ENCODE data around the gene MYH6.

Gene MYH6

GRCh38 chr14:23409966-23410635, 2.0 kb upstream of the MYH6 start:
- no peak overlapping the region for H3K9ac ChIP-seq
- peaks cover 30 to 64% (median 45%) of the 10 kb centered on the region in 11 experiments for H3K27me3 ChIP-seq
- peaks cover 7 to 24% (median 22%) of the 10 kb centered on the region in 10 experiments; a peak in 17 of 20 replicates for H3K4me1 ChIP-seq
- H3K4me3 ChIP-seq: no peak overlapping the region
- no peak overlapping the region for H3K4me2 ChIP-seq
- no peak overlapping the region for H3K27ac ChIP-seq
- H4K20me1 ChIP-seq: peaks cover 0 to 52% (median 27%) of the 10 kb centered on the region in 11 experiments; a peak in 16 of 22 replicates
- no peaks in the 10 kb centered on the region for H3K36me3 ChIP-seq
- no peaks in the 10 kb centered on the region for H3K9me3 ChIP-seq (replicated peaks in 1 of 11)
- no peak for TF ChIP-seq Cebpa-rat (IDR thresholded peaks at IDR 0.05)

- Histone ChIP-seq H3K4me3 (no peak overlapping the region), H4K20me1 (peaks cover 0 to 58% (median 33%) of the 10 kb centered on the region in 11 experiments; a peak in 16 of 22 replicates), H3K4me2 (no peak overlapping the region), H3K36me3 (no peaks in the 10 kb centered on the region), H3K9me3 (replicated peaks in 1 of 11) (no peaks in the 10 kb centered on the region), H3K9ac (no peak overlapping the region), H3K27me3 (peaks cover 36 to 71% (median 51%) of the 10 kb centered on the region in 11 experiments), H3K4me1 (peaks cover 7 to 31% (median 27%) of the 10 kb centered on the region in 10 experiments; a peak in 17 of 20 replicates), H3K27ac (no peak overlapping the region)
- TF ChIP-seq Cebpa-rat (IDR thresholded peaks at IDR 0.05): no peak
These were observed 1.4 kb upstream of the MYH6 start for GRCh38 chr14:23409475-23409874.

- TF ChIP-seq Cebpa-rat (IDR thresholded peaks at IDR 0.05): no peak
- H3K4me2 ChIP-seq: no peak overlapping the region
- no peak overlapping the region for H3K9ac ChIP-seq
- H3K27ac ChIP-seq: no peak overlapping the region
- no peak overlapping the region for H3K4me3 ChIP-seq
- H3K9me3 ChIP-seq (replicated peaks in 1 of 11): no peaks in the 10 kb centered on the region
- peaks cover 7 to 32% (median 28%) of the 10 kb centered on the region in 10 experiments; a peak in 17 of 20 replicates for H3K4me1 ChIP-seq
- peaks cover 0 to 69% (median 45%) of the 10 kb centered on the region in 11 experiments; a peak in 16 of 22 replicates for H4K20me1 ChIP-seq
- no peaks in the 10 kb centered on the region for H3K36me3 ChIP-seq
- peaks cover 48 to 83% (median 63%) of the 10 kb centered on the region in 11 experiments for H3K27me3 ChIP-seq
These were observed 196 bp upstream of the MYH6 start for GRCh38 chr14:23408307-23408630.

GRCh38 chr14:23406725-23407355, 1.2 kb downstream of the MYH6 start:
- peaks cover 7 to 32% (median 28%) of the 10 kb centered on the region in 10 experiments; a peak in 17 of 20 replicates for H3K4me1 ChIP-seq
- H3K27me3 ChIP-seq: peaks cover 52 to 97% (median 72%) of the 10 kb centered on the region in 11 experiments
- peak overlapping the region in 9 of 11 experiments; percentile 51 to 94 (median 82); a peak in 17 of 22 replicates for H3K4me2 ChIP-seq
- no peak overlapping the region for H3K9ac ChIP-seq
- TF ChIP-seq Cebpa-rat (IDR thresholded peaks at IDR 0.05): no peak
- peaks cover 0 to 67% (median 48%) of the 10 kb centered on the region in 11 experiments; a peak in 16 of 22 replicates for H4K20me1 ChIP-seq
- no peaks in the 10 kb centered on the region for H3K36me3 ChIP-seq
- H3K9me3 ChIP-seq (replicated peaks in 1 of 11): no peaks in the 10 kb centered on the region
- H3K27ac ChIP-seq: no peak overlapping the region
- H3K4me3 ChIP-seq: no peak overlapping the region

- Histone ChIP-seq H3K27ac (no peak overlapping the region), H3K36me3 (no peaks in the 10 kb centered on the region), H3K4me2 (peak overlapping the region in 10 of 11 experiments; percentile 13 to 94 (median 80); a peak in 18 of 22 replicates), H3K9me3 (replicated peaks in 1 of 11) (no peaks in the 10 kb centered on the region), H3K9ac (no peak overlapping the region), H4K20me1 (peaks cover 0 to 62% (median 48%) of the 10 kb centered on the region in 11 experiments; a peak in 16 of 22 replicates), H3K4me1 (peaks cover 7 to 32% (median 28%) of the 10 kb centered on the region in 10 experiments; a peak in 17 of 20 replicates), H3K27me3 (peaks cover 52 to 94% (median 72%) of the 10 kb centered on the region in 11 experiments), H3K4me3 (no peak overlapping the region)
- no peak for TF ChIP-seq Cebpa-rat (IDR thresholded peaks at IDR 0.05)
These were observed 1.8 kb downstream of the MYH6 start for GRCh38 chr14:23406244-23406643.

- Histone ChIP-seq H3K4me2 (peak overlapping the region in 10 of 11 experiments; percentile 13 to 94 (median 80); a peak in 19 of 22 replicates), H4K20me1 (peaks cover 0 to 57% (median 48%) of the 10 kb centered on the region in 11 experiments; a peak in 16 of 22 replicates), H3K36me3 (no peaks in the 10 kb centered on the region), H3K9ac (no peak overlapping the region; a peak in 1 of 22 replicates), H3K4me1 (peaks cover 7 to 38% (median 28%) of the 10 kb centered on the region in 10 experiments; a peak in 17 of 20 replicates), H3K9me3 (replicated peaks in 1 of 11) (no peaks in the 10 kb centered on the region), H3K27me3 (peaks cover 52 to 88% (median 71%) of the 10 kb centered on the region in 11 experiments), H3K27ac (no peak overlapping the region), H3K4me3 (peak overlapping the region in 1 of 10 experiments; percentile 10; a peak in 2 of 20 replicates)
- no peak for TF ChIP-seq Cebpa-rat (IDR thresholded peaks at IDR 0.05)
These were observed 2.5 kb downstream of the MYH6 start for GRCh38 chr14:23405516-23406025.

GRCh38 chr14:23405096-23405495, 3.0 kb downstream of the MYH6 start:
- Histone ChIP-seq H4K20me1 (peaks cover 0 to 55% (median 48%) of the 10 kb centered on the region in 11 experiments; a peak in 16 of 22 replicates), H3K27me3 (peaks cover 52 to 84% (median 68%) of the 10 kb centered on the region in 11 experiments), H3K9ac (no peak overlapping the region; a peak in 1 of 22 replicates), H3K9me3 (replicated peaks in 1 of 11) (no peaks in the 10 kb centered on the region), H3K4me1 (peaks cover 7 to 39% (median 28%) of the 10 kb centered on the region in 10 experiments; a peak in 17 of 20 replicates), H3K27ac (no peak overlapping the region), H3K36me3 (no peaks in the 10 kb centered on the region), H3K4me2 (peak overlapping the region in 9 of 11 experiments; percentile 51 to 94 (median 82); a peak in 17 of 22 replicates), H3K4me3 (peak overlapping the region in 1 of 10 experiments; percentile 10; a peak in 1 of 20 replicates)
- no peak for TF ChIP-seq Cebpa-rat (IDR thresholded peaks at IDR 0.05)

- no peak for TF ChIP-seq Cebpa-rat (IDR thresholded peaks at IDR 0.05)
- no peaks in the 10 kb centered on the region for H3K9me3 ChIP-seq (replicated peaks in 1 of 11)
- peaks cover 51 to 78% (median 68%) of the 10 kb centered on the region in 11 experiments for H3K27me3 ChIP-seq
- H3K27ac ChIP-seq: no peak overlapping the region
- H3K4me2 ChIP-seq: peak overlapping the region in 6 of 11 experiments; percentile 71 to 94 (median 88); a peak in 12 of 22 replicates
- no peak overlapping the region for H3K9ac ChIP-seq
- H3K4me1 ChIP-seq: peaks cover 7 to 39% (median 28%) of the 10 kb centered on the region in 10 experiments; a peak in 17 of 20 replicates
- peaks cover 0 to 55% (median 48%) of the 10 kb centered on the region in 11 experiments; a peak in 16 of 22 replicates for H4K20me1 ChIP-seq
- no peak overlapping the region for H3K4me3 ChIP-seq
- no peaks in the 10 kb centered on the region for H3K36me3 ChIP-seq
These were observed 3.7 kb downstream of the MYH6 start for GRCh38 chr14:23404331-23404900.
